RWPE2 (cell line): Measurements from ENCODE around the gene DECR2.

Experiments used
- ATAC-seq: fragments of 200-7000 bp; cut with Tn5 transposase; 3 replicates; pipeline ENCODE4 v1.9.1; 2021; ENCODE audit warnings: low read depth
- DNase-seq: peaks from one replicate; pipeline ENCODE4 v3.0.0-alpha.2; 2020; ENCODE audit warnings: low spot score
- H3K27ac ChIP-seq: fragments of 450-650 bp; 2 replicates; pipeline ENCODE4 v1.5.1; 2017; ENCODE audit warnings: mild to moderate bottlenecking; ENCODE audit not compliant: poor library complexity, severe bottlenecking
- H3K27me3 ChIP-seq: fragments of 250-450 bp; sonication (Bioruptor Pico); 2 replicates; pipeline ENCODE4 v1.5.1; 2021; ENCODE audit warnings: mild to moderate bottlenecking, moderate library complexity; ENCODE audit not compliant: insufficient read depth, poor library complexity, severe bottlenecking
- H3K36me3 ChIP-seq: fragments of 250-450 bp; sonication (Bioruptor Pico); 2 replicates; pipeline ENCODE4 v1.5.1; 2020; ENCODE audit warnings: low read depth, mild to moderate bottlenecking, moderate library complexity
- H3K4me1 ChIP-seq: fragments of 250-450 bp; sonication (Bioruptor Pico); 2 replicates; pipeline ENCODE4 v1.5.1; 2021; ENCODE audit warnings: mild to moderate bottlenecking, moderate library complexity; ENCODE audit not compliant: insufficient read depth, poor library complexity, severe bottlenecking
- H3K4me3 ChIP-seq: fragments of 250-450 bp; sonication (Bioruptor Pico); 2 replicates; pipeline ENCODE4 v1.5.1; 2021; ENCODE audit warnings: mild to moderate bottlenecking, moderate library complexity; ENCODE audit not compliant: severe bottlenecking
- H3K9me3 ChIP-seq: fragments of 250-450 bp; sonication (Bioruptor Pico); 2 replicates; pipeline ENCODE4 v1.5.1; 2021; ENCODE audit warnings: mild to moderate bottlenecking, moderate library complexity; ENCODE audit not compliant: severe bottlenecking
- CTCF ChIP-seq: fragments of 450-650 bp; IDR thresholded peaks from one replicate; pipeline ENCODE4 v1.5.1; 2017; ENCODE audit warnings: mild to moderate bottlenecking, moderate library complexity; ENCODE audit not compliant: poor library complexity, severe bottlenecking

Gene DECR2

GRCh38 chr16:370979-371514 is 30.6 kb upstream of the DECR2 start:
- no peak for TF ChIP-seq CTCF
- H3K36me3 ChIP-seq = peaks cover 22% of the 10 kb centered on the region
- no peak for DNase-seq
- H3K27ac ChIP-seq = peak overlapping the region; percentile 47
- no peaks in the 10 kb centered on the region for H3K27me3 ChIP-seq
- no peaks in the 10 kb centered on the region for H3K9me3 ChIP-seq
- ATAC-seq = no peak
- H3K4me3 ChIP-seq = peak overlapping the region; percentile 12
- H3K4me1 ChIP-seq = peaks cover 2% of the 10 kb centered on the region

- no peak for TF ChIP-seq CTCF
- Histone ChIP-seq H3K4me3 (no peak overlapping the region), H3K4me1 (peaks cover 2% of the 10 kb centered on the region), H3K36me3 (peaks cover 22% of the 10 kb centered on the region), H3K9me3 (no peaks in the 10 kb centered on the region), H3K27me3 (no peaks in the 10 kb centered on the region), H3K27ac (peak overlapping the region; percentile 47)
- ATAC-seq = no peak
- no peak for DNase-seq
Observed at GRCh38 chr16:371515-372301, 30.0 kb upstream of the DECR2 start.

- Histone ChIP-seq H3K36me3 (peaks cover 22% of the 10 kb centered on the region), H3K4me1 (peaks cover 2% of the 10 kb centered on the region), H3K27ac (no peak overlapping the region), H3K9me3 (no peaks in the 10 kb centered on the region), H3K27me3 (no peaks in the 10 kb centered on the region), H3K4me3 (no peak overlapping the region)
- TF ChIP-seq CTCF = no peak
- ATAC-seq = no peak
- DNase-seq = peak; percentile 47
Observed at GRCh38 chr16:372302-372983, 29.2 kb upstream of the DECR2 start.

- Histone ChIP-seq H3K9me3 (no peaks in the 10 kb centered on the region), H3K4me1 (peaks cover 2% of the 10 kb centered on the region), H3K4me3 (no peak overlapping the region), H3K36me3 (peaks cover 20% of the 10 kb centered on the region), H3K27ac (no peak overlapping the region), H3K27me3 (no peaks in the 10 kb centered on the region)
- ATAC-seq = no peak
- DNase-seq = no peak
- TF ChIP-seq CTCF = no peak
Observed at GRCh38 chr16:373020-373598, 28.6 kb upstream of the DECR2 start.
